Bronchial smooth muscle cell (primary cell): Measurements from ENCODE around the gene SPATA13. TPM values are rescaled to one million over a fixed set of nuclear protein-coding genes. Genes with fewer than 3 reads are reported as not detected.

ENCODE experiments used
- total RNA-seq: library from RNA; depleted of rRNA; stranded (reverse); fragments of >200 nt; gene quantifications from 2 replicates; pipeline ENCODE4 v1.2.1, GENCODE V29; 2014

The SPATA13 gene
- 6.9 and 7.4 TPM in 2 replicates for total RNA-seq

GRCh38 chr13:24160458-24161009, at the start of gene SPATA13:
TSS of gene SPATA13 (plus strand) at chr13:24160720. CDS start at chr13:24222930, 62,210 bp downstream.

GRCh38 chr13:24309300-24309699, 148.8 kb downstream of the SPATA13 start, which contains the start of gene C1QTNF9:
TSS of gene C1QTNF9 (plus strand) at chr13:24309580. CDS start at chr13:24316004, 6,424 bp downstream.

Other genes starting within 250 kb of the SPATA13 start
- 0.09 TPM in 1 of 2 replicates, not detected in the other for gene C1QTNF9, start 148.9 kb downstream of the SPATA13 start, total RNA-seq